GM13977 (cell line): ENCODE measurements around the gene TBPL1.

Source experiments
- DNase-seq: peaks from one replicate; pipeline ENCODE4 v3.0.0; 2012; ENCODE audit warnings: low spot score
- in situ Hi-C: fragments of 300-500 bp; cut with MboI; formaldehyde crosslinking; loops from one replicate; pipeline ENCODE4 v1.12.0; 2022; ENCODE audit warnings: low sequenced_read_pairs, low pct_unique_long_range_greater_than_20kb, mixed read lengths, inconsistent platforms; ENCODE audit not compliant: unreplicated experiment
- TF ChIP-seq, protein P1 (sequence below): IDR thresholded peaks from 2 replicates; pipeline ENCODE4 v1.5.1; 2012; ENCODE audit warnings: mild to moderate bottlenecking, control low read depth; ENCODE audit not compliant: insufficient read depth; ENCODE audit errors: extremely low read depth, missing control alignments

The TBPL1 gene

DNA sequence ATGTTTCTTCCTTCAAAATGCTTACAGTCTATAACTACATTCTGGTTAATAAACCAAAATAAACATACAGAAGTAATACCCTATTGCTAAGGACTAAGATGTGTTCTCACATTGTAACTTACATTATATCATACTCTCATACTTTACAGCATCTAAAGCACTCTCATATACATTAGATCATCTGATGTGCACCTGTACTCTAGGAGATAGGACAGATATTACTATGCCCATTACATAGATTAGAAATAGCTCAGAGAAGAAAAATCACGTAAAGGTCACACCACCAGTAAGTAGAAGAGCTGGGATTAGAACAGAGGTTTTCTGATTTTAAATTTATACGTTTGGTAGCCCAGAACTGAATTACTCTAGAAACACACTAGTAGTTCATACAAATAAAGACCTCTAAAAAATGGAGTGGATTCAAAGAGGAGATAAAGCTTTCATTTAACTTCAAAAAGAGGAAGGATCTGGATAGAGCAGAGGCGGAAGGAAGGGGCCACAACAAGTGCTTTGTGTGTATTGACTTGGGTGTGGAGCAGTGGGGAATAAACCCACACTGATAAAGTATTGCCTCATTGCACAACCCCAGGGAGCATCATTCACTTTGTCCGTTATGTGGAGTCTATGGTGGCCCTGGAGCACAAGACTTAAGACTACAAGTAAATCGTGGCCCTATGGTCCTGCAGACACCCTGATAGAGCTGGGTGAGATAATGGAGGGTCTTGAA is 68.5 kb downstream of the TBPL1 start:
- in situ Hi-C loops: no loop called here
- DNase-seq: peak; percentile 28
- TF ChIP-seq, protein P1, sequence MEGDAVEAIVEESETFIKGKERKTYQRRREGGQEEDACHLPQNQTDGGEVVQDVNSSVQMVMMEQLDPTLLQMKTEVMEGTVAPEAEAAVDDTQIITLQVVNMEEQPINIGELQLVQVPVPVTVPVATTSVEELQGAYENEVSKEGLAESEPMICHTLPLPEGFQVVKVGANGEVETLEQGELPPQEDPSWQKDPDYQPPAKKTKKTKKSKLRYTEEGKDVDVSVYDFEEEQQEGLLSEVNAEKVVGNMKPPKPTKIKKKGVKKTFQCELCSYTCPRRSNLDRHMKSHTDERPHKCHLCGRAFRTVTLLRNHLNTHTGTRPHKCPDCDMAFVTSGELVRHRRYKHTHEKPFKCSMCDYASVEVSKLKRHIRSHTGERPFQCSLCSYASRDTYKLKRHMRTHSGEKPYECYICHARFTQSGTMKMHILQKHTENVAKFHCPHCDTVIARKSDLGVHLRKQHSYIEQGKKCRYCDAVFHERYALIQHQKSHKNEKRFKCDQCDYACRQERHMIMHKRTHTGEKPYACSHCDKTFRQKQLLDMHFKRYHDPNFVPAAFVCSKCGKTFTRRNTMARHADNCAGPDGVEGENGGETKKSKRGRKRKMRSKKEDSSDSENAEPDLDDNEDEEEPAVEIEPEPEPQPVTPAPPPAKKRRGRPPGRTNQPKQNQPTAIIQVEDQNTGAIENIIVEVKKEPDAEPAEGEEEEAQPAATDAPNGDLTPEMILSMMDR: no peak

DNA sequence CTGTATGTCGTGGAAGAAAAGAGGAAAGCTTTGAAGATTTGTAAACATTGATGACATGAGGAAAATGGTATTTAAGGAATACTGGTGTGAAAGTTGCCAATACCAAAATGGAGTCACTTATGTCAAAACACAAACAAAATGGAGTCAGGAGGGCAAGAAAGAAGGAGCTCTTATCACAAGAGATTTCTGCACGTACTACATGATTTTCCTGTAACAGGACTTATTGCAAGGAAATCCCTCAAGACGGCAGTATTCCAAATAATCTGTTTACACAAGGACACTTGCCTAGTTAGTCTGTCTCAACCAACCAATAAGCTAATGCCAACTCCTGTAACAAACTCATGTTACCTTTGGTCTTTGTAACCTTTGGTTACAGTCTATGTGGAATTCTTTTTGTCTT is 69.6 kb downstream of the TBPL1 start:
- DNase-seq: no peak
- TF ChIP-seq, protein P1: no peak
- in situ Hi-C loops: no loop called here

DNA sequence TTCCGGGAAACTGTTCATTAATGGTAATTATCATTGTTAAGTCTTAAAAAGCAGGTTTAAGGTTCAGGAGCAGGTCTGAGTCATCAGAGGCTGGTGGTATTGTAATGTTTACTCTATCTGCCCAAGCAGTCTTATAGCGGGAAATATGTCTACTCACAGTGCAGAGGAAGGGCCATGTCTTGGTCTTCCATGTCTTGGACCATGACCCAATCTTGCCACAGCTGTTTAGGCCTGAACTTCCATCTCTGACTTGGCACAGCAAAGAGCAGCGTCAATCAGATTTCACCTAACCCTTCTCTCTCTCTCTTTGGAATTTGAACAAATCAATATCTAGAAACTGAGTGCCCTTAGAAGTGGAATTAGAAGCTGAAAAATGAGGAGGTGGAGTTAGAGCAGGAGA is 73.6 kb downstream of the TBPL1 start:
- TF ChIP-seq, protein P1: no peak
- in situ Hi-C loops: no loop called here
- no peak for DNase-seq

- no peak for DNase-seq
- in situ Hi-C loops: no loop called here
- TF ChIP-seq, protein P1: no peak
Observed at GRCh38 chr6:134028438-134028837, 75.4 kb downstream of the TBPL1 start.

DNA sequence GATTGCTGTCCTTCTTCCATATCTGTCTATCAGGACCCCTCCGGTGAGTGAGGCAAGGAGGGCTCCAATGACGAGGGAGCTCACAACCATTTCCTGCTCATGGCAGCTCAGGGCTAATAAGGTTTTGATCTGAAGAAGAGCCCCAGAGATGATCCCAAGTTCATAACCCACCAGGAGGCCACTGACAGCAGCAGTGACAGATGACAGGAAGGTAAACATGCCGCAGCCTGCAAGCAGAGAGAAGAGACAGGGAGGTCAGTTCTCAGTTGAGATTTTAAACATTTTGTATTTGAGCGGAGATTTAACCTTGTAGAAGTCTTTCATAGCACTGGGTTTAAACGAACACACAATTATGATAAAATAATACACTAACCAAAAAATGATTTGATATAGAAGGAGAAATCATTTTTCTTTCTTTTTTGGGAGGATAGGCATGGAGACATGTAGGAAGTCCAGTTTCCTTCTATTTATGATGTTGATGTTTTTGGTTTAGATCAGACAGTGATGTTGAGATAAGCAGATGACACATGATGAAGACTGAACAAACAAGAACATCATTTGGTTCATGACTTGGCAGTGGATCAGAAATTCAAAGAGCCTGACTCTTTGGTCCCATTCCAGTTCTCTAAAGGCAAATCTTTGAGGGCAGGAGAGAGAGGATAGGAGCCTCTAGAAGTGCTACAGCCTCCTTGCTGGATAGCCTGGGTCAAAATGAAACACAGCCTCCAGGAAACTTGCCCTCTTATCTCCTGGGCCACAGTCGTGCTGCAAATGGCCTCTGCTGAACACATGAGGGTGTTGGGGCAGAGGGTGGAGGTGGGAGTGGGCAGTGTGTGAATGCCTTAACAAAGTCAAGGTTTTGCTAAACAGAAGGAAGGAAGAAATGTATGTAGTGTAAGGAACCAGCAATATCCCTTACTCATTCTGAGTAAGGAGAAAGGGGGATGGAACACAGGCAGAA is 76.8 kb downstream of the TBPL1 start:
- no peak for DNase-seq
- in situ Hi-C loops: no loop called here
- TF ChIP-seq, protein P1: no peak

DNA sequence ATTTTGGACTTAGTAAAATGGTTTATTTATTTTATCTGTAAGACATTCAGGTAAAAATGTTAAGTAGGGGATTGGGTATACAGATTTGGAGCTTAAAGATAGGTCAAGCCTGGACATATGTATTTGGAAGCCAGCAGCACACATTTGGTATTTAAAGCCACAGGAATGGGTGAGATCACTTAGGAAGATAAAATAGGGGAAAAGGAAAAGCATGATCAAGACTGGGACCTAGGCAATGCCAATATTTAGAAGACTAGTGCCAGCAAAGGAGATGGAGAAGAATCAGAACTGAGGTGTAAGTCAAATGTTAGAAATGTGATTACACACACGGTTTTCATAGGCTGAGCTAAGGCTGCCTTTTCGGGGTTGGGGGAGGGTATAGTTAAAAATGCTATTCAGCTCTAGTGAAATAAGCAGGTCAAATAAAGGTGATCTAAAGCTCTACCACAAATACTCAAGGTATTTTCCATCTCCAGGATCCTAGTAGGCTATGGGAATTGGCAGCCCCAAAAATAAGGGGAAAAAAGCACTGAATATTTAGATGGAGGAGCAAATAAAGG is 78.8 kb downstream of the TBPL1 start:
- in situ Hi-C loops: no loop called here
- no peak for DNase-seq
- TF ChIP-seq, protein P1: no peak
